HepG2 (cell line): ENCODE measurements around the gene ERC1. TPM values are rescaled to one million over a fixed set of nuclear protein-coding genes. Genes with fewer than 3 reads are reported as not detected.
A peak's percentile ranks its signal among the peaks of the same experiment; 100 is the strongest.

Experiments
- ATAC-seq: fragments of 200-7000 bp; cut with Tn5 transposase; 3 replicates; pipeline ENCODE4 v1.9.1; 2020; ENCODE audit warnings: mild to moderate bottlenecking, moderate library complexity
- BruUV-seq: library from RNA; stranded (reverse); fragments of 400-500 nt; replicated peaks from 2 replicates; lab custom pipeline; 2021; lab: Mats Ljungman, UMichigan
- CTCF ChIA-PET: fragments of 300-600 bp; formaldehyde crosslinking; extraction: SDS; loops from one replicate; lab custom pipeline; 2021; ENCODE audit warnings: low total read pairs, inconsistent platforms, low intra/inter-chr PET ratio; lab: Yijun Ruan, JAX
- POLR2A ChIA-PET: fragments of 350-600 bp; sonication (Branson Sonifier 250); formaldehyde crosslinking; loops from one replicate; lab custom pipeline; 2020; ENCODE audit warnings: antibody characterized with exemption, inconsistent platforms; lab: Yijun Ruan, JAX
- DNase-seq: peaks from one replicate; pipeline ENCODE4 v3.0.0-alpha.2; 2015; ENCODE audit warnings: low spot score
- FAIRE-seq: peaks from 3 replicates; lab custom pipeline; 2011; peaks lifted over from hg19 to GRCh38; lab: Jason Lieb, UNC
- H2AFZ ChIP-seq: one replicate; pipeline ENCODE4 v1.6.1; 2011; ENCODE audit warnings: low read length, inconsistent platforms
- H3K27ac ChIP-seq: fragments of 300-600 bp; 3 replicates; pipeline ENCODE4 v1.8.0; 2011; ENCODE audit warnings: mixed run types, mild to moderate bottlenecking, mixed read lengths, low read length, inconsistent platforms; ENCODE audit not compliant: insufficient read depth; ENCODE audit errors: extremely low read length
- H3K27me3 ChIP-seq, 2 experiments: fragments of 200-600 bp in 1 of 2; 2 replicates in 1 of 2; 3 replicates in 1 of 2; pipeline versions ENCODE4 v1.6.0 to v1.8.0; 2011; ENCODE audit warnings: low read length in 2 of 2, mild to moderate bottlenecking in 2 of 2, moderate library complexity in 2 of 2, inconsistent platforms in 1 of 2; ENCODE audit not compliant: insufficient read depth in 2 of 2, control insufficient read depth in 1 of 2
- H3K36me3 ChIP-seq, 2 experiments: fragments of 200-600 bp in 1 of 2; replicated peaks in 1 of 2; 2 replicates in 1 of 2; 3 replicates in 1 of 2; pipeline versions ENCODE4 v1.5.1 to v1.8.0; 2011; ENCODE audit warnings: low read length in 2 of 2, inconsistent platforms in 1 of 2; ENCODE audit not compliant: insufficient read depth in 2 of 2, control insufficient read depth in 1 of 2
- H3K4me1 ChIP-seq: 2 replicates; pipeline ENCODE4 v1.5.1; 2012; ENCODE audit warnings: low read length, inconsistent platforms; ENCODE audit not compliant: insufficient read depth
- H3K4me2 ChIP-seq: 2 replicates; pipeline ENCODE4 v1.6.0; 2011; ENCODE audit warnings: low read depth, low read length, inconsistent platforms
- H3K4me3 ChIP-seq, 3 experiments: fragments of 200-600 bp in 1 of 3; sonication (generic), shearing (Covaris generic) in 1 of 3; replicated peaks in 1 of 3; 2 replicates each; pipeline ENCODE4 v1.5.1; 2011 to 2016; ENCODE audit warnings: low read length in 3 of 3, inconsistent platforms in 2 of 3, low read depth in 2 of 3, mild to moderate bottlenecking in 2 of 3, control low read depth in 1 of 3, mixed read lengths in 1 of 3; ENCODE audit not compliant: insufficient read depth in 1 of 3
- H3K79me2 ChIP-seq: one replicate; pipeline ENCODE4 v1.6.1; 2011; ENCODE audit warnings: low read length, inconsistent platforms; ENCODE audit not compliant: insufficient read depth
- H3K9ac ChIP-seq: 2 replicates; pipeline ENCODE4 v1.6.0; 2011; ENCODE audit warnings: mild to moderate bottlenecking, low read depth, low read length, inconsistent platforms; ENCODE audit not compliant: insufficient read depth
- H3K9me3 ChIP-seq: 2 replicates; pipeline ENCODE4 v1.5.1; 2012; ENCODE audit warnings: mild to moderate bottlenecking, low read length
- H4K20me1 ChIP-seq: 2 replicates; pipeline ENCODE4 v1.6.0; 2011; ENCODE audit warnings: inconsistent platforms, mild to moderate bottlenecking, low read length, moderate library complexity; ENCODE audit not compliant: insufficient read depth
- ASH2L ChIP-seq: fragments of 300-600, 200-600 bp; sonication (generic); IDR thresholded peaks from 2 replicates; pipeline ENCODE4 v1.7.0; 2017; ENCODE audit warnings: low read depth, mild to moderate bottlenecking, moderate library complexity, mixed read lengths, low read length; ENCODE audit not compliant: insufficient read length
- ATF5 ChIP-seq: sonication (generic); formaldehyde crosslinking; IDR thresholded peaks from 2 replicates; pipeline ENCODE4 v1.4.0; 2020; ENCODE audit warnings: mild to moderate bottlenecking, low read depth, missing genetic modification reagents
- EZH2 ChIP-seq: conservative IDR thresholded peaks from 2 replicates; pipeline ENCODE4 v1.6.1; 2012; ENCODE audit warnings: mild to moderate bottlenecking, low read depth, low read length, moderate library complexity
- MED13 ChIP-seq: sonication (generic); formaldehyde crosslinking; IDR thresholded peaks from 2 replicates; pipeline ENCODE4 v1.5.0; 2020; ENCODE audit warnings: missing genetic modification reagents
- NPAS2 ChIP-seq: sonication (generic); formaldehyde crosslinking; IDR thresholded peaks from 2 replicates; pipeline ENCODE4 v1.8.0; 2022; ENCODE audit warnings: mild to moderate bottlenecking, missing genetic modification reagents, borderline replicate concordance
- SP140L ChIP-seq: sonication (generic); formaldehyde crosslinking; IDR thresholded peaks from 2 replicates; pipeline ENCODE4 v1.4.0; 2020; ENCODE audit warnings: missing genetic modification reagents, borderline replicate concordance
- ZNF777 ChIP-seq: sonication (generic); formaldehyde crosslinking; IDR thresholded peaks from 2 replicates; pipeline ENCODE4 v1.4.0; 2020; ENCODE audit warnings: missing genetic modification reagents
- WGBS: methylation state at CpG from one replicate; pipeline ENCODE4 v1.1.6; 2017; ENCODE audit warnings: low lambda C conversion rate; 5-methylcytosine and 5-hydroxymethylcytosine counted together
- in situ Hi-C: cut with HindIII; loops from 2 replicates; pipeline ENCODE4 v1.10.0; 2017; ENCODE audit warnings: low pct_unique_long_range_greater_than_20kb; ENCODE audit not compliant: extremely low pct_ligation_motif_present
- intact Hi-C: fragments of 100-400 bp; cut with micrococcal nuclease; formaldehyde crosslinking; loops from one replicate; pipeline ENCODE4 v1.10.0; 2022; ENCODE audit not compliant: unreplicated experiment
- polyA plus RNA-seq, 8 experiments: library from polyadenylated mRNA; depleted of rRNA in 3 of 8; stranded (reverse) in 7 of 8; unstranded in 1 of 8; fragments of >200 nt; fragmentation: Illumina TruSeq in 4 of 8; extraction: Trizol in 4 of 8; gene quantifications; 2 replicates each; pipeline versions ENCODE4 v1.2.1 to v1.2.3, GENCODE V29; 2011 to 2016; ENCODE audit warnings: low read depth in 4 of 8, missing spikeins in 1 of 8, mixed read lengths in 1 of 8; ENCODE audit not compliant: insufficient read depth in 1 of 8
- total RNA-seq, 5 experiments: library from RNA; depleted of rRNA; stranded (reverse); fragments of >200 nt; fragmentation: Illumina TruSeq; extraction: Trizol; gene quantifications; 2 replicates each; pipeline ENCODE4 v1.2.3, GENCODE V29; 2016; ENCODE audit warnings: low read depth in 1 of 5

The ERC1 gene
- total and polyA plus RNA-seq, 2 of the 13 experiments (the other 11 are each of a cell fraction or from before 2014, with no cell fraction given): 6.1 to 12.4 TPM

- H2AFZ ChIP-seq: no peak overlapping the region
- no peaks in the 10 kb centered on the region for H4K20me1 ChIP-seq
- H3K4me3 ChIP-seq: no peak overlapping the region
- no peak overlapping the region for H3K27ac ChIP-seq
- H3K36me3 ChIP-seq: no peaks in the 10 kb centered on the region
- no peaks in the 10 kb centered on the region for H3K9me3 ChIP-seq
- DNase-seq (no peak), FAIRE-seq (no peak), ATAC-seq (no peak)
- BruUV-seq: no TSS peak
- CTCF ChIA-PET: no interaction called here
- no peaks in the 10 kb centered on the region for H3K79me2 ChIP-seq
- intact Hi-C loops (no loop called here), in situ Hi-C loops (no loop called here)
- TF ChIP-seq ASH2L (no peak), MED13 (CRISPR knock-in tag) (no peak), EZH2 (peak; percentile 61; the same call in 1 of the 2 replicates), SP140L (CRISPR knock-in tag) (no peak)
- peaks cover 16 to 67% of the 10 kb centered on the region in 2 experiments; a peak in 4 of 5 replicates for H3K27me3 ChIP-seq
- H3K4me1 ChIP-seq: peaks cover 20% of the 10 kb centered on the region
- POLR2A ChIA-PET: interaction anchor here (0.5 kb wide), 1 partner anchor 467 kb away, joined by 4 read pairs; no protein-coding TSS in a partner anchor
- no peak overlapping the region for H3K4me2 ChIP-seq
- no peak overlapping the region for H3K9ac ChIP-seq
- WGBS: 57% methylated on average over 11 of the region's 11 CpGs
These were observed 538.3 kb downstream of the ERC1 start for GRCh38 chr12:1529228-1529861.

- TF ChIP-seq ZNF777 (CRISPR knock-in tag) (peak; percentile 73), ATF5 (CRISPR knock-in tag) (no peak), EZH2 (0 out of 2 replicates have a peak, but pooled peaks have one; percentile 8), NPAS2 (CRISPR knock-in tag) (no peak)
- FAIRE-seq (no peak), ATAC-seq (no peak), DNase-seq (no peak)
- in situ Hi-C loops: no loop called here
- H3K4me2 ChIP-seq: peak overlapping the region; percentile 47
- no peak overlapping the region for H3K9ac ChIP-seq
- H2AFZ ChIP-seq: no peak overlapping the region
- ChIA-PET CTCF (no interaction called here), POLR2A (no interaction called here)
- peaks cover 16 to 72% of the 10 kb centered on the region in 2 experiments; a peak in 4 of 5 replicates for H3K27me3 ChIP-seq
- no peaks in the 10 kb centered on the region for H3K79me2 ChIP-seq
- BruUV-seq: no TSS peak
- H3K4me3 ChIP-seq: peak overlapping the region in 2 of 3 experiments; percentile 9 to 55; a peak in 2 of 6 replicates
- H4K20me1 ChIP-seq: no peaks in the 10 kb centered on the region
- intact Hi-C loops: no loop called here
- H3K27ac ChIP-seq: no peak overlapping the region
- WGBS: 61% methylated on average over 29 of the region's 101 CpGs
- no peaks in the 10 kb centered on the region for H3K36me3 ChIP-seq
- peaks cover 20% of the 10 kb centered on the region for H3K4me1 ChIP-seq
- H3K9me3 ChIP-seq: no peaks in the 10 kb centered on the region
These were observed 539.0 kb downstream of the ERC1 start for GRCh38 chr12:1529862-1530591.
